ENCODE measurements around the gene PTPRU. TPM values are rescaled to one million over a fixed set of nuclear protein-coding genes. Genes with fewer than 3 reads are reported as not detected.

Gene PTPRU
- total and polyA plus RNA-seq, 2 experiments from 2014 or later = 23.2 to 89.7 TPM

- no peaks in the 10 kb centered on the region for H3K4me1 ChIP-seq (ENCODE audit: low read depth)
- DNase-seq (ENCODE audit: low read depth in 1 of 2, low spot score in 1 of 2) = no peak
- H3K27me3 ChIP-seq = no peaks in the 10 kb centered on the region
- no peak overlapping the region for H3K4me3 ChIP-seq
- no peaks in the 10 kb centered on the region for H3K36me3 ChIP-seq
- TF ChIP-seq, protein P1, sequence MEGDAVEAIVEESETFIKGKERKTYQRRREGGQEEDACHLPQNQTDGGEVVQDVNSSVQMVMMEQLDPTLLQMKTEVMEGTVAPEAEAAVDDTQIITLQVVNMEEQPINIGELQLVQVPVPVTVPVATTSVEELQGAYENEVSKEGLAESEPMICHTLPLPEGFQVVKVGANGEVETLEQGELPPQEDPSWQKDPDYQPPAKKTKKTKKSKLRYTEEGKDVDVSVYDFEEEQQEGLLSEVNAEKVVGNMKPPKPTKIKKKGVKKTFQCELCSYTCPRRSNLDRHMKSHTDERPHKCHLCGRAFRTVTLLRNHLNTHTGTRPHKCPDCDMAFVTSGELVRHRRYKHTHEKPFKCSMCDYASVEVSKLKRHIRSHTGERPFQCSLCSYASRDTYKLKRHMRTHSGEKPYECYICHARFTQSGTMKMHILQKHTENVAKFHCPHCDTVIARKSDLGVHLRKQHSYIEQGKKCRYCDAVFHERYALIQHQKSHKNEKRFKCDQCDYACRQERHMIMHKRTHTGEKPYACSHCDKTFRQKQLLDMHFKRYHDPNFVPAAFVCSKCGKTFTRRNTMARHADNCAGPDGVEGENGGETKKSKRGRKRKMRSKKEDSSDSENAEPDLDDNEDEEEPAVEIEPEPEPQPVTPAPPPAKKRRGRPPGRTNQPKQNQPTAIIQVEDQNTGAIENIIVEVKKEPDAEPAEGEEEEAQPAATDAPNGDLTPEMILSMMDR (IDR thresholded peaks at IDR 0.05; ENCODE audit: low read depth, low read length) = no peak
- H3K27ac ChIP-seq = no peak overlapping the region
- no peaks in the 10 kb centered on the region for H3K9me3 ChIP-seq (ENCODE audit: low read depth)
Measured at GRCh38 chr1:29317916-29318530, 81.7 kb downstream of the PTPRU start.

DNA sequence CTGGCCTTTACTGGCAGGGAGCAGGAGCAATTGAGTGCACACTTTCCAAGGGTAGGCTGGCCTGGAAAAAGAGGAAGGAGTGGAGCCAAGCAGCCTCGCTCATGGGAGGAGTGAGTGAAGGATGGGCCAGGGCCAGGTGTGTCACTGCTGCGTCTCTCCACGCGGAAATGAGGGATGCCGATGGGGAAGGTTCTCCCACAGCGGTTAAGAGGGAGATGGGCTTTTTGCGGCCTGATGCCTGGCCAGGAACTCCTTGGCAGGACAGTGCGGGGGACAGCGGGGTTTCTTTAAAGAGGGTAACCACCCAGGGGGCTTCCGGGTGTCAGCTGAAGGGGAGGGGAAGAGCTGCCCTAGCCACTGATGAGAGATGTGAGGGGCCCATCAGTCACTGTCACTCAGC, 82.4 kb downstream of the PTPRU start:
- H3K9me3 ChIP-seq (ENCODE audit: low read depth) = no peaks in the 10 kb centered on the region
- H3K27me3 ChIP-seq = no peaks in the 10 kb centered on the region
- no peak overlapping the region for H3K4me3 ChIP-seq
- TF ChIP-seq, protein P1 (IDR thresholded peaks at IDR 0.05; ENCODE audit: low read depth, low read length) = no peak
- H3K27ac ChIP-seq = no peak overlapping the region
- no peak for DNase-seq (ENCODE audit: low read depth in 1 of 2, low spot score in 1 of 2)
- no peaks in the 10 kb centered on the region for H3K4me1 ChIP-seq (ENCODE audit: low read depth)
- H3K36me3 ChIP-seq = no peaks in the 10 kb centered on the region

DNA sequence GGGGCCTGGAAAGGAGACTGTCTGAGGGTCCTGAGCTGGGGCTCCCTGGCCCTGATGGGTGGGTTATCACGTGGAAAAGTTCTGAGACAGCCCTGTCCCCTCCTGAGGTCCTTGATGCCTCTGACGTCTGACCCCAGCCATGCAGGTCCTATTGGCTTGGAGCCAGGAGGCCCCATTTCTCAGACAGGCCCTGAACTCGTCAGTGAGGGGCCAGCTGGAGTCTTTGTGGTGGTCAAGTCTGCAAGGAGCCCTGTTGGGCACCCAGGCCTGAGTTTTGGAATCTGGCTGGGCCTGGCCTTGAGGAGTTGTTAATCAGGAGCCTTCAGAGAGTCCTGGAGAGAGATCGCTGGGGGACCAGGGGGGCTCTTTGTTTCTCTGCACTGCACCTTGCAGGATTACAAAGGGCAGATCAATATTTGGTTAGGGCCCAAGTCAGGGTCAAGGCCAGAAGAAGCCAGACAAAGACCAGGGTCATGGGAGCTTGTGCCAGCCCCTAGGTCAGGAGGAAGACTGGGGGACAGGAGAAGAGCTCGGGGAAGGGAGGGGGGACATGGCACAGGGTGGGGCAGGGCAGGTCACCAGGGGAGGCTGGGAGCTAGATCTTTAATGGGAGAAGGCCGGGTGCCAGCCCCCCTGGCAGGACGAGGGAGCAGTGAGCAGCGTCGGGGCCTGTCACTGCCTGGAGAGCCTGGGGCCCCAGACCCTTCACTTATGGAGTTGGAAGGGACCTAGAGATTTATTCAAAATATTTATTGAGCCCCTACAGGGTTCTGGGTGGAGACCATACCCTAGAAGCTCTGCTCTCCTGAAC, 83.2 kb downstream of the PTPRU start:
- H3K4me3 ChIP-seq = no peak overlapping the region
- H3K27me3 ChIP-seq = no peaks in the 10 kb centered on the region

GRCh38 chr1:29320156-29320940, 84.0 kb downstream of the PTPRU start:
- Histone ChIP-seq H3K36me3 (no peaks in the 10 kb centered on the region), H3K27ac (no peak overlapping the region), H3K4me1 (ENCODE audit: low read depth) (no peaks in the 10 kb centered on the region), H3K4me3 (no peak overlapping the region), H3K27me3 (no peaks in the 10 kb centered on the region), H3K9me3 (ENCODE audit: low read depth) (no peaks in the 10 kb centered on the region)
- TF ChIP-seq, protein P1 (IDR thresholded peaks at IDR 0.05; ENCODE audit: low read depth, low read length) = no peak
- DNase-seq (ENCODE audit: low read depth in 1 of 2, low spot score in 1 of 2) = no peak

More for the DNA sequence above, 83.2 kb downstream of the PTPRU start:
- Histone ChIP-seq H3K4me1 (ENCODE audit: low read depth) (no peaks in the 10 kb centered on the region), H3K36me3 (no peaks in the 10 kb centered on the region), H3K27ac (no peak overlapping the region), H3K9me3 (ENCODE audit: low read depth) (no peaks in the 10 kb centered on the region)
- TF ChIP-seq, protein P1 (IDR thresholded peaks at IDR 0.05; ENCODE audit: low read depth, low read length) = no peak
- DNase-seq (ENCODE audit: low read depth in 1 of 2, low spot score in 1 of 2) = no peak

DNA sequence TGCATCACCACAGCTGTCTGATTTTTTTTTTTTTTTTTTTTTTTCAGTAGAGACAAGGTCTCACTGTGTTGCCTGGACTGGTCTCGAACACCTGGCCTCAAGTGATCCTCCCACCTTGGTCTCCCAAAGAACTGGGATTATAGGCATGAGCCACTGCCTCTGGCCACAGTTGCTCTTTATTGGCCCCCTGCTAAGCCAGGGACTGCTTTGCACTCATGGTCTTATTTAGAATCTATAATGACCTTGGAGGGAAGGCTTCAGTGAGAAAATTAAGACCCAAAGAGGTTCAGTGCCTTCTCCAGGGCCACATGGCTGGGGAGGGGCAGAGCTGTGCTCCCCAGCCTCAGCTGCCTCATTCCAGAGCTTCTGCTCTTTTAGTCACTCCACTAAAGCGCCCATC, 84.9 kb downstream of the PTPRU start:
- H3K27ac ChIP-seq = no peak overlapping the region
- H3K4me1 ChIP-seq (ENCODE audit: low read depth) = no peaks in the 10 kb centered on the region
- no peaks in the 10 kb centered on the region for H3K36me3 ChIP-seq
- no peaks in the 10 kb centered on the region for H3K9me3 ChIP-seq (ENCODE audit: low read depth)
- TF ChIP-seq, protein P1 (IDR thresholded peaks at IDR 0.05; ENCODE audit: low read depth, low read length) = no peak
- H3K4me3 ChIP-seq = no peak overlapping the region
- H3K27me3 ChIP-seq = no peaks in the 10 kb centered on the region
- no peak for DNase-seq (ENCODE audit: low read depth in 1 of 2, low spot score in 1 of 2)

Measured in cardiac muscle cell (in vitro differentiated cells and primary cell).